DND-41 (cell line): Measurements from ENCODE around the gene TEX13A.

Experiments used
- ATAC-seq: fragments of 200-7000 bp; cut with Tn5 transposase; 3 replicates; pipeline ENCODE4 v1.9.1; 2021; ENCODE audit warnings: low read depth; ENCODE audit not compliant: insufficient read depth
- DNase-seq: peaks from one replicate; pipeline ENCODE4 v3.0.0-alpha.2; 2020
- H2AFZ ChIP-seq: 2 replicates; pipeline ENCODE4 v1.6.0; 2012; ENCODE audit warnings: low read depth, low read length
- H3K27ac ChIP-seq: 2 replicates; pipeline ENCODE4 v1.5.1; 2012; ENCODE audit warnings: low read length, inconsistent platforms
- H3K27me3 ChIP-seq: fragments of 200-600 bp; sonication (generic); 2 replicates; pipeline ENCODE4 v1.6.0; 2012; ENCODE audit warnings: low read length, mild to moderate bottlenecking, inconsistent platforms; ENCODE audit not compliant: insufficient read depth, poor library complexity
- H3K36me3 ChIP-seq: 2 replicates; pipeline ENCODE4 v1.5.1; 2012; ENCODE audit warnings: low read length, inconsistent platforms; ENCODE audit not compliant: insufficient read depth
- H3K4me1 ChIP-seq: 2 replicates; pipeline ENCODE4 v1.5.1; 2012; ENCODE audit warnings: mild to moderate bottlenecking, low read length; ENCODE audit not compliant: insufficient read depth
- H3K4me2 ChIP-seq: 2 replicates; pipeline ENCODE4 v1.6.0; 2012; ENCODE audit warnings: mild to moderate bottlenecking, moderate library complexity, low read length, inconsistent platforms; ENCODE audit not compliant: insufficient read depth
- H3K4me3 ChIP-seq, 2 experiments: fragments of 200-600 bp in 1 of 2; shearing (Covaris generic) in 1 of 2; 2 replicates each; pipeline ENCODE4 v1.5.1; 2012 to 2016; ENCODE audit warnings: inconsistent platforms in 2 of 2, low read length in 2 of 2, mild to moderate bottlenecking in 2 of 2, low read depth in 1 of 2, moderate library complexity in 1 of 2
- H3K79me2 ChIP-seq: 2 replicates; pipeline ENCODE4 v1.6.0; 2012; ENCODE audit warnings: low read length, inconsistent platforms; ENCODE audit not compliant: insufficient read depth
- H3K9ac ChIP-seq: 2 replicates; pipeline ENCODE4 v1.6.0; 2012; ENCODE audit warnings: low read depth, mild to moderate bottlenecking, inconsistent platforms, low read length, moderate library complexity
- H3K9me3 ChIP-seq: 2 replicates; pipeline ENCODE4 v1.5.1; 2012; ENCODE audit warnings: low read length, moderate library complexity, mild to moderate bottlenecking, inconsistent platforms; ENCODE audit not compliant: insufficient read depth, severe bottlenecking
- H4K20me1 ChIP-seq: 2 replicates; pipeline ENCODE4 v1.6.0; 2012; ENCODE audit warnings: low read length; ENCODE audit not compliant: insufficient read depth
- CTCF ChIP-seq: IDR thresholded peaks from 2 replicates; pipeline ENCODE4 v1.5.1; 2012; ENCODE audit warnings: borderline replicate concordance, low read length, moderate library complexity, mild to moderate bottlenecking; ENCODE audit not compliant: poor library complexity, severe bottlenecking; ENCODE audit errors: extremely low read depth
- EZH2 ChIP-seq: IDR thresholded peaks from 3 replicates; pipeline ENCODE4 v1.6.1; 2012; ENCODE audit warnings: borderline replicate concordance, low read depth, mild to moderate bottlenecking, moderate library complexity, low read length, inconsistent platforms; ENCODE audit not compliant: severe bottlenecking

Gene TEX13A

GRCh38 chrX:105179644-105180043, 40.9 kb downstream of the TEX13A start:
- no peaks in the 10 kb centered on the region for H3K27me3 ChIP-seq
- TF ChIP-seq EZH2 (no peak), CTCF (no peak)
- no peaks in the 10 kb centered on the region for H3K9me3 ChIP-seq
- DNase-seq: no peak
- no peak overlapping the region for H3K4me3 ChIP-seq
- H3K4me1 ChIP-seq: no peaks in the 10 kb centered on the region
- ATAC-seq: no peak
- no peaks in the 10 kb centered on the region for H3K36me3 ChIP-seq
- no peaks in the 10 kb centered on the region for H4K20me1 ChIP-seq
- H3K79me2 ChIP-seq: no peaks in the 10 kb centered on the region
- no peak overlapping the region for H3K27ac ChIP-seq
- no peak overlapping the region for H3K4me2 ChIP-seq
- H2AFZ ChIP-seq: no peak overlapping the region
- no peak overlapping the region for H3K9ac ChIP-seq

- Histone ChIP-seq H3K4me3 (no peak overlapping the region), H3K4me2 (no peak overlapping the region), H3K27ac (no peak overlapping the region), H2AFZ (no peak overlapping the region), H3K9me3 (no peaks in the 10 kb centered on the region), H3K9ac (no peak overlapping the region), H3K36me3 (no peaks in the 10 kb centered on the region), H3K79me2 (no peaks in the 10 kb centered on the region), H3K27me3 (no peaks in the 10 kb centered on the region), H3K4me1 (no peaks in the 10 kb centered on the region), H4K20me1 (no peaks in the 10 kb centered on the region)
- ATAC-seq (no peak), DNase-seq (no peak)
- no peak for TF ChIP-seq EZH2
- TF ChIP-seq CTCF: no peak
Measured at GRCh38 chrX:105173071-105173470, 47.4 kb downstream of the TEX13A start.
